Uterus (tissue), 4 donors: ENCODE measurements around the gene UBR1. TPM values are rescaled to one million over a fixed set of nuclear protein-coding genes. Genes with fewer than 3 reads are reported as not detected.
"Not testable (repeated sequence)": the region's sequence is repeated elsewhere in the genome, so short reads cannot be mapped to it uniquely, and the experiment has no call there.

Experiments
- DNase-seq, 2 donors: peaks; one replicate each; pipeline ENCODE4 v3.0.0-alpha.2; 2019 to 2020
- H3K27ac ChIP-seq, 2 donors: fragments of 200-600 bp; sonication (generic); 1 replicate in 1 of 2; 2 replicates in 1 of 2; pipeline ENCODE4 v1.5.1; 2016 to 2018
- H3K27me3 ChIP-seq, 2 donors: fragments of 200-600 bp; sonication (generic); one replicate each; pipeline ENCODE4 v1.5.1; 2018 to 2019; ENCODE audit warnings: control low read depth in 1 of 2
- H3K36me3 ChIP-seq, 2 donors: fragments of 200-600 bp; sonication (generic); one replicate each; pipeline ENCODE4 v1.5.1; 2019; ENCODE audit warnings: control low read depth in 1 of 2
- H3K4me1 ChIP-seq, 2 donors: fragments of 200-600 bp; sonication (generic); one replicate each; pipeline ENCODE4 v1.5.1; 2018 to 2019; ENCODE audit warnings: control low read depth in 1 of 2
- H3K4me3 ChIP-seq, 2 donors: fragments of 200-600 bp; sonication (generic); 1 replicate in 1 of 2; 2 replicates in 1 of 2; pipeline ENCODE4 v1.5.1; 2018 to 2019; ENCODE audit warnings: mild to moderate bottlenecking in 1 of 2
- H3K9me3 ChIP-seq, 2 donors: fragments of 200-600 bp; sonication (generic); one replicate each; pipeline ENCODE4 v1.5.1; 2019; ENCODE audit warnings: control low read depth in 1 of 2
- CTCF ChIP-seq, 4 experiments: fragments of 200-600 bp in 2 of 4; fragments of 450-650 bp in 2 of 4; sonication (generic) in 2 of 4; IDR thresholded peaks; one replicate each; pipeline ENCODE4 v1.5.1; 2016 to 2019; ENCODE audit warnings: antibody characterized with exemption in 4 of 4, mild to moderate bottlenecking in 2 of 4, moderate library complexity in 1 of 4
- POLR2A ChIP-seq, 2 donors: fragments of 450-650 bp; IDR thresholded peaks; one replicate each; pipeline ENCODE4 v1.6.1; 2016; ENCODE audit warnings: antibody characterized with exemption in 2 of 2, mild to moderate bottlenecking in 1 of 2, moderate library complexity in 1 of 2
- intact Hi-C: fragments of 100-400 bp; cut with DNase I; formaldehyde crosslinking; loops from one replicate; pipeline ENCODE4 v1.15.1; 2023; ENCODE audit warnings: low total_unique reads
- total RNA-seq, 4 donors: library from RNA; depleted of rRNA in 3 of 4; stranded (reverse); fragments of >200 nt in 3 of 4; gene quantifications; one replicate each; pipeline versions ENCODE4 v1.1.0 to v1.2.4, GENCODE V29; 2014 to 2023
- donor health status: DM: yes; HTN: yes; CAD: no.

The UBR1 gene
- total RNA-seq, 4 donors from 2014 or later: 30.9 to 156 (median 60.3) TPM

DNA sequence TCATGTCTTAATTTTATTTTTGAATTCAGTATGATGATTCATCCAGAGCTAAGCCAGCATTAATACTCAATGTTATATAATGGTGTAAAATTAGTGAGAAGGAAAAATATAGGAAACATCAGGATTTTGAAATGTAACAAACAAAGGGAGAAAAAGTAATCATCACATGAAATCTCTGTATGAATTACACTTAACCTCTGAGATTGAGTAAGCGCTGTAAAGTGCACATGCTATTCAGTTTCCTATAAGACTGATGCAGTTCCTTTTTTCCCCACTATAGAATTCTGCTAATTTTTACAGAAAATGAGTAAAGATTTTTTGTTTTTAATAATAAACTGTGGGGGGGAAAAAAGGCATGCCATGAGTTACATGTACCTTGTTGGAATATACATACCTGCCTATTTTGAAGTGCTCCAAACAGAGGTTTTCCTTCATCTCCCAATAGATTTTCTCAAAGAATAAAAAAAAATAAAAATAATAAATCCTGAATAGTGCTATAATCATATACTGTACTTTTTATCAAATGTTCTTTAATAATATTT lies 121.3 kb downstream of the UBR1 start:
- no peak for DNase-seq
- Histone ChIP-seq H3K27ac (no peak overlapping the region), H3K4me1 (no peaks in the 10 kb centered on the region), H3K9me3 (no peaks in the 10 kb centered on the region), H3K4me3 (no peak overlapping the region), H3K27me3 (no peaks in the 10 kb centered on the region), H3K36me3 (no peaks in the 10 kb centered on the region)
- no peak for TF ChIP-seq POLR2A (IDR thresholded peaks at IDR 0.05)
- no peak for TF ChIP-seq CTCF (IDR thresholded peaks at IDR 0.05)
- intact Hi-C loops: no loop called here

- H3K9me3 ChIP-seq, DNase-seq, H3K27ac ChIP-seq, H3K4me1 ChIP-seq, intact Hi-C loops, H3K36me3 ChIP-seq, H3K4me3 ChIP-seq, H3K27me3 ChIP-seq: not testable (repeated sequence)
Observed at GRCh38 chr15:42979113-42979512, 126.7 kb downstream of the UBR1 start.

GRCh38 chr15:42974202-42974862 lies 131.5 kb downstream of the UBR1 start:
- TF ChIP-seq CTCF (IDR thresholded peaks at IDR 0.05) (no peak), POLR2A (IDR thresholded peaks at IDR 0.05) (no peak)
- no peaks in the 10 kb centered on the region for H3K4me1 ChIP-seq
- intact Hi-C loops: no loop called here
- H3K36me3 ChIP-seq: no peaks in the 10 kb centered on the region
- no peaks in the 10 kb centered on the region for H3K27me3 ChIP-seq
- H3K4me3 ChIP-seq: no peak overlapping the region
- DNase-seq: no peak
- H3K9me3 ChIP-seq: no peaks in the 10 kb centered on the region
- H3K27ac ChIP-seq: no peak overlapping the region

DNA sequence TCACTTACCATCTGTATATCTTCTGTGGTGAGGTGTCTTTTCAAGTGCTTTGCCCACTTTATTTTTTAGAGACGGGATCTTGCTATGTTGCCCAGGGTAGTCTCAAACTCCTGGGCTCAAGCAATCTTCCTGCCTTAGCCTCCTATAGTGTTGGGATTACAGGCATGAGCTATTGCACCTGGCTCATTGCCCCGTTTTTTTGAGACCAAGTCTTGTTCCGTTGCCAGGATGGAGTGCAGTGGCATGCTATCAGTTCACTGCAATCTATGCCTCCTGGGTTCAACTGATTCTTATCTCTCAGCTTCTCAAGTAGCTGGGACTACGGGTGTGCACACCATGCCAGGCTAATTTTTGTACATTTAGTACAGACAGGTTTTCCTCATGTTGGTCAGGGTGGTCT lies 132.7 kb downstream of the UBR1 start:
- Histone ChIP-seq H3K27ac (no peak overlapping the region), H3K36me3 (no peaks in the 10 kb centered on the region), H3K27me3 (no peaks in the 10 kb centered on the region), H3K4me1 (no peaks in the 10 kb centered on the region), H3K9me3 (no peaks in the 10 kb centered on the region), H3K4me3 (no peak overlapping the region)
- intact Hi-C loops: no loop called here
- TF ChIP-seq CTCF (IDR thresholded peaks at IDR 0.05) (no peak), POLR2A (IDR thresholded peaks at IDR 0.05) (no peak)
- no peak for DNase-seq

DNA sequence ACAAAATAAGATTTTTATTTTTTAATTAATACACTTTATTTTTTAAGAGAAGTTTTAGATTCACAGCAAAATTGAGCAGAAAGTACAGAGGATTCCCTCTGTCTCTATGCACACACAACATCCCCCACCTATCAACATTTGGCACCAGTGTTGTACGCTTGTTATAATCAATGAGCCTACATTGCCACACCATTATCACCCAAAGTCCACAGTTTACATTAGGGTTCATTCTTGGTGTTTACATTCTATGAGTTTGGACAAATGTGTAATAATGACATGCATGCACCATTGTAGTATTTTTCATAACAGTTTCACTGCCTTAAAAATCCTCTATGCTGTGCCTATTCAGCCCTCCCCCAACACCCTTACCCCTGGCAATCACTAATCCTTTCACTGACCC lies 134.0 kb downstream of the UBR1 start:
- TF ChIP-seq CTCF (IDR thresholded peaks at IDR 0.05) (no peak), POLR2A (IDR thresholded peaks at IDR 0.05) (no peak)
- H3K4me3 ChIP-seq: no peak overlapping the region
- intact Hi-C loops: no loop called here
- H3K9me3 ChIP-seq: no peaks in the 10 kb centered on the region
- no peaks in the 10 kb centered on the region for H3K27me3 ChIP-seq
- DNase-seq: no peak
- H3K36me3 ChIP-seq: no peaks in the 10 kb centered on the region
- no peaks in the 10 kb centered on the region for H3K4me1 ChIP-seq
- no peak overlapping the region for H3K27ac ChIP-seq
